ENCODE results near the gene SLA2.
"Not testable (repeated sequence)": the region's sequence is repeated elsewhere in the genome, so short reads cannot be mapped to it uniquely, and the experiment has no call there.

The SLA2 gene

GRCh38 chr20:36608388-36608728 lies 37.6 kb downstream of the SLA2 start:
- DNase-seq (ENCODE audit: low read depth in 4 of 4, low spot score in 1 of 4) = not testable (repeated sequence)

GRCh38 chr20:36607586-36608387 lies 38.2 kb downstream of the SLA2 start:
- DNase-seq (ENCODE audit: low read depth in 4 of 4, low spot score in 1 of 4) = no peak

DNA sequence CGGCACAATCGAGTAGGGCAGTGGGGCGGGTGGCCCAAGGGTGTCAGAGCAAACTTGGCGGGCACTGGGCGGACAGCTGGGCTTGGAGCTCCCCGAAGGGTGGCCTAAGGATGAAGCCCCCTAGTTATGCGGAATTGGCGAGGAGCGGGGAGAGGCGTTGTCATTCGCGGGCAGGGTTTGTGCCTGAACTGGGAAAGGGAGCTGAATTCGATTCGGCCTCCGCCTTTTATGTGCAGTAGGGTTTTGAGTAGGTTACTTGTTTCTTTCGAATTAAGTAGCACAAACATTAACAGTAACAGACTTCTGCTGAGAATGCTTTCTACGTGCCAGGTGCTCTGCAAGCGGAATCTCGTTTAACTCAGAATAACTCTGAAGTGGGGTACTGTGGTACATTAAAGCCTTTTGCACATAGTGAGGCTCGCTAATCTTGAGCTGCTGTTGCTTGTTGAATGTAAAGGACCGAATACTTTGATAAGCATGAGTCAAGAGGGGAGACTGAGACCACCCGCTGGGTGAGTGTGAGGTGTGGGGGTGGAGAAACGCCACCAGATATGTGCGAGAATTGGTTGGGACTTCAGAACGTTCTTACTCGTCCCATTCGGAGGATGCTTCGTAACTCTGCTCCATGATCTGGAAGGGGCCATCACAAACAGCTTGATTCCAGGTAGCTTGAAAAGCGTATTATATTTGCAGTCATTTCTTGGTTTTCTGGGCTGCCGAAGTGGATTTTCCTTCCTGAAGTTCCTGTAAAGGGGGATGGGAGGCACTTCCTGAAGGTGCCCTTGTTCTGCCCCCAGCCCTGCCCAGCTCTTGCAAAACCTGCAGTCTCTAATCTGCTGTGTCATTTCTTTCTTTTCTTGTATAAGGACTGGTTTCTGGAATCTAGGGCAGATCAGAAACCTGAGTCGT lies 39.6 kb downstream of the SLA2 start:
- no peak for DNase-seq (ENCODE audit: low read depth in 4 of 4, low spot score in 1 of 4)

DNA sequence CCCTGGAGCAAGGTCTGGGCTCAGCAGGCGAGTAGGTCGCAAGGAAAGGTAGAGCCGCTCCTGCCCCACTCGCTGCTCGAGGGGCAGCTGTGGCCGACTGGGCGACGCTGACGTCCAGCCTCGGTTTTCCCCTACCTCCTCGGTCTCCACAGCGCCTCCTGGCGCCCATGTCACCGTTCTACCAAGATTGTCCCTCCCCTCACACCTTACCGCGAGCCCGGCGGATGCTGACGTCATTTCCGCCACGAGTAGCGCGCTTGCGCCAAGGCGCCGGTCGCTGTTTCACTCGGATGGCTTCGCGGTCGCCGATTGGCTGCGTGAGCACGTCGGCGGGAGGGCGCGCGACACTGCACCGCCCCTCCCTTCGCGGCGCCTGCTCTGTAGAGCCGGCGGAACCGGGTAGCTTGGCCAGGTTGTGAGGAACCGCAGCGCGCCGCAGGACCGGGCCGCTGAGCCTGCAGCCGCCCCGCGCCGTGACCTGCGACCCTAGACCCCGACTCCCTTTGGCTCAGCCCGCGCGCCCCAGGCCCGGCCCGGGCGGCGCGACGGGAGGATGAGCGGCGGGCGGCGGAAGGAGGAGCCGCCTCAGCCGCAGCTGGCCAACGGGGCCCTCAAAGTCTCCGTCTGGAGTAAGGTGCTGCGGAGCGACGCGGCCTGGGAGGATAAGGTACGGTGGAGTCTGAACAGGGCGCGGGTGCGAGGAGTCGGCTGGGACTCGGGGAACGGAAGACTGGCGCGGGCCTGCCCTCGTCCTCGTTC lies 40.4 kb downstream of the SLA2 start, which contains the start of gene RAB5IF:
Gene RAB5IF (plus strand): TSS at position 381 of the 759 bp plus-strand sequence. CDS start 173 bp downstream, at position 554.
- peak; percentile 98 to 99 (median 98) for DNase-seq (ENCODE audit: low read depth in 4 of 4, low spot score in 1 of 4)

DNA sequence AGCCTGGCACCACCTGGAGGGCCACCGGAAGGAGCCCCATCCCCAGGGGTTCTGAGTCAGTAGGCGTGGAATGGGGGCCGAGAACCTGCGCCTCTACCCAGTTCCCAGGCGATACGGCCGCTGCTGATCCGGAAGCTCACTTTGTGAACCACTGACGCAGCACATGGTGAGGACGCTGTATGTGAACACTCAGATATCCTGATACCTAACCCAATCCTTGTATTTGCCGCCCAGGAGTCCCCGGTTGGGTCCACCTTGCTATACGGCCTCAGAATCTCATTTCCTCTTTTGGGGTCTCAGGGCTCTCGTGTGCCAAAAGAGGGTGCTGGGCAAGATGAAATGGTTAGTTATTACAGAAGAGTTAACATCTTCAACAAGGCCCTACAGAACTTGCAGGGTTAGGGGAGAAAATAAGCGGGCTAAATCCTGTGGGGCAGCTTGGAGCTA lies 41.0 kb downstream of the SLA2 start:
- DNase-seq (ENCODE audit: low read depth in 4 of 4, low spot score in 1 of 4) = peak in 2 of 4 experiments; percentile 10 to 25

DNA sequence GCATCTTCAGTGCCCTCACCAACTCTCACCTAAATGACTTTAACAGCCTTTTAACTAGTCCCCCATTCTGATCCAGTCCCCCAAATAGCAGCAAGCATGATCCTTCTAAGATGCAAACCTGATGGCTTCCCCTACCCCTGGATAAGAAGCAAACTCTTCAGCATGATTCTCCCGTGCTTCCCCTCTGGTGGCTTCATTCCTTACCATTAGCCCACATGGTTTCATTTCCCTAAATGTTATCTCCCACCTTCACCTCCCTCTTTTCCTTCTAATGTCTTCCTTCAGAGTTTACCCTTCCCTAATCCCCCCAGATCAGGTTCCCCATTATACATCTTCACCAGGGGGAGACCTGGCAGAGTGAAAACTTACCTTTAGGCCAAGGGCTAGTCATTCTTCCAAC lies 44.5 kb downstream of the SLA2 start:
- no peak for DNase-seq (ENCODE audit: low read depth in 4 of 4, low spot score in 1 of 4)

DNA sequence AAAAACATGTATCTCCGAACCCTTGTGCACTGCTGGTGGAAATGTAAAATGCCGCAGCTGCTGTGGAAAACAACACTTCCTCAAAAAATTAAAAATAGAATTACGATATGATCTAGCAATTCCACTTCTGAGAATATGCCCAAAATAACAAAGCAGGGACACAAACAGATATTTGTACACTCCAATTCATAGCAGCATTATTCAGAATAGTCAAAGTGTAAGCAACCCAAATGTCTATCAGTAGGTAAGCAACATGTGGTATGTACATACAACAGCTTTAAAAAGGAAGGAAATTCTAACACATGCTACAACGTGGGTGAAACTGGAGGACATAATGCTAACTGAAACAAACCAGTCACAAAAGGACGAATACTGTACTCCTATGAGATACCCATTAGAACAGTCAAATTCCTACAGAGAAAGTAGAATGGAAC lies 46.1 kb downstream of the SLA2 start:
- no peak for DNase-seq (ENCODE audit: low read depth in 4 of 4, low spot score in 1 of 4)

DNA sequence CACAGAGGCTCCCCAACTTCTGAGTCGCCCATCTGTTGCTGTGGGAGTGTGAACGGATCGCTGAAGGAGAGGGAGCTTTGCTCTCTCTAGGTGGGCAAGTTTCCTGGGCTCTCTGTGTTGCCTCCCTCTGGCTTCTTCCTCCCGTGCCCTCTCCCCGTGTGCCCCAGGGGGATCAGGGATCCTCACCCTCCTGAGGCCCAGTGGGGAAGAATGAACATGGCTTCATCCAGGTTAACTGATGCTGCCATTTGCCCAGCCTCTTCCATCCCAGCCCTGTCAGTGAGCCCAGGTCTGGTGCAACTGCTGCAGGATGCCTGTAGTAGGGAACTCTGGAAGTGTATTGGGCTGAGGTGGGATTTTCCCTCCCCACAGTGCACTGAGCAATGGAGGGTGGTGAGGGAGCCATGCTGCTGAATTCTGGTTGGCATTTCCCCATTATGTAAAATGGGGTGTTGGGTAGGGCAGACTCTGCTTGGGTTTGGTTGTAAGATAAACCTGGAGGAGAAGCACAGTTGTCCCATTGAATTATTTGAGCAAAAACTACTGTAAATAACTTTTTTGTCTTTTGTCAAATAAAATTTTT lies 52.6 kb downstream of the SLA2 start:
- DNase-seq (ENCODE audit: low read depth in 4 of 4, low spot score in 1 of 4) = no peak

DNA sequence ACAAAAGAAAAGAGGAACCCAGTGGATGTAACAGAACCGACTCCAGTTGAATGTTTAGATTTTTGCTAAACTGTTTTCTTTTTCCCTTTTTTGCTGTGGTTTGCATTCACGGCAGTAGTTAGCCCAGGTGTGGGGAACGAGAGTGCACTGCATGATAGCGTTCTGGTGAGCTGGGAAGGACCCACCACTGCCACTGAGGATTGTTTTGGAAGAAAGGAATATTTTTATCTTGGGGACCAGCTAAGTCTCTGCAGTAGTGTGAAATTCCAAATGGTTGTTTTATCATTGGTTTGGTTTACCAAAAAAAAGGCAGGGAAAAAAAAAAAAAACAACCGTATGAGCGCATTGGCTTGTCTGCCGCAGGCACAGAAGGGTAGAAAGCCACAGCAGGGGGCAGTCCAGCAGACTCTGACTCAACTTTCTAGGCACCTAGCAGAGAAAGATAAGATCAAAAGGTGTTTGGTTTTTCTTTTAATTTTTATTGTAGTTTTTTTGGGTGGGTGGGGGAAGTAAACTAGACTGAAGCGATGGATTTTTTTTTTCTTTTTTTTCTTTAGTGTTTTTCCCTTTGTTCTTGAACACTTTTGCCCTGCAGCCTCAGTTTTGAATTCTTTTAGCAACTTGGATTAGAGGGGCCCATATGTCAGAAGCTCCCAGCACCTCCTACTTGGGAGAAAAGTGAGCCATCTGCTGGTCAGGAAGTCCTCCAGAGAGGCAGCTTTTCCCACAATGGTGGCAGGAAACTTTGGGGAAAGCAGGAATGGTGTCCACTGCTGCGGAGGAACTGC lies 53.9 kb downstream of the SLA2 start:
- no peak for DNase-seq (ENCODE audit: low read depth in 4 of 4, low spot score in 1 of 4)

DNA sequence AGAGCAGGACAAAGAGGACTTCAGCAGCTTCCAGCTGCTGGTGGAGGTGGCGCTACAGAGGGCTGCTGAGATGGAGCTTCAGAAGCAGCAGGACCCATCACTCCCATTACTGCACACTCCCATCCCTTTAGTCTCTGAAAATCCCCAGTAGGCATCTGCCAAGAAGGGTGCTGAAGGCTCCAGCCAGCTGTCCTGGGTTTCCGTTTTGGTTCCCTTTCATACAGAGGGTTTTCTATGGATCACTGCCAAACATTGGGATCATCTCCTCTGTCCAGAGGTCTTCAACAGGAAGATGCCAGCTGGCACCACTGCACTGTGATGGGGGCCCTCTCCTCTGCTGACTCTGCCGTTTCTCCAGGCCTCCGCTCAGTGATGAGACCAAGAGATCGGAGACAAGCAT lies 54.7 kb downstream of the SLA2 start:
- no peak for DNase-seq (ENCODE audit: low read depth in 4 of 4, low spot score in 1 of 4)

DNA sequence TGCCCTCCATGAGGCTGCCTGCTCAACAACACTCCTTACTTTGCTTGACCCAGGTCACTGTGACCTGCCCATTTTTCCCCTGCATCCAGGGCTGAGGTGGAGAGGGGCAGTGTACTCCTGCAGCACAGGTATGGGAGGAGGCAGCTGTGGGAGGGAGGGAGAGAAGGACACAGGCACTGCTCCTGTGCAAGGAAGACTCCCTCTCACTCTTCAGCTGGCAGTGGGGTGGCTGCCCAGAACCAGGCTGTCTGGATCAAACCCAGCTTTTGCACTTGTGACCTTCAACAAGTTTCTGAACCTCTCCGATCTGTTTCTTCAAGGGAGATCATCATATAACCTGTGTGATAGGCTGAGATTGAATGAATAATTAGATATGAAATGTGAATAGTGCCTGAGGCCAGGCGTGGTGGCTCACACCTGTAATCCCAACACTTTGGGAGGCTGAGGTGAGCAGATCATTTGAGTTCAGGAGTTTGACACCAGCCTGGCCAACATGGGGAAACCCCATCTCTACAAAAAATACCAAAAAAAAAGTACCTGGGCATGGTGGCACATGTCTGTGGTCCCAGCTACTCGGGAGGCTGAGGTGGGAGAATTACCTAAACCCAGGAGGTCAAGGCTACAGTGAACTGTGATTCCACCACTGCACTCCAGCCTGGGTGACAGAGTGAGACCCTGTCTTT lies 58.5 kb downstream of the SLA2 start:
- DNase-seq (ENCODE audit: low read depth in 4 of 4, low spot score in 1 of 4) = no peak

- no peak for DNase-seq (ENCODE audit: low read depth in 4 of 4, low spot score in 1 of 4)
These were observed 60.4 kb downstream of the SLA2 start for GRCh38 chr20:36585410-36586125.

GRCh38 chr20:36584018-36584481 lies 61.9 kb downstream of the SLA2 start:
- DNase-seq (ENCODE audit: low read depth in 4 of 4, low spot score in 1 of 4) = no peak

DNA sequence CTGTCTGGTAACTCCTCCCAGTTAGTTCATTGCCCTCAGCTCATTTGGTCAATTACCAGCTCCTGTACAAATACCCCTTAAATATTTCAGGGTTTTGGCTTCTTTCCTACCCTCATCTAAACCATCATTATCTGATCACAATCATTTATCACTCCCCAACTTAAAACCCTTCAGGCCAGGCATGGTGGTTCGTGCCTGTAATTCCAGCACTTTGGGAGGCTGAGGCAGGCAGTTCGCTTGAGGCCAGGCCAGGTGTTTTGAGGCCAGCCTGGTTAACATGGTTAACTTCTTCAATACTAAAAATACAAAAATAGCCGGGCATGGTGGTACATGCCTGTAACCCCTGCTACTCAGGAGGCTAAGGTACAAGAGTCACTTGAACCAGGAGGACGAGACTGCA lies 63.2 kb downstream of the SLA2 start:
- no peak for DNase-seq (ENCODE audit: low read depth in 4 of 4, low spot score in 1 of 4)

DNA sequence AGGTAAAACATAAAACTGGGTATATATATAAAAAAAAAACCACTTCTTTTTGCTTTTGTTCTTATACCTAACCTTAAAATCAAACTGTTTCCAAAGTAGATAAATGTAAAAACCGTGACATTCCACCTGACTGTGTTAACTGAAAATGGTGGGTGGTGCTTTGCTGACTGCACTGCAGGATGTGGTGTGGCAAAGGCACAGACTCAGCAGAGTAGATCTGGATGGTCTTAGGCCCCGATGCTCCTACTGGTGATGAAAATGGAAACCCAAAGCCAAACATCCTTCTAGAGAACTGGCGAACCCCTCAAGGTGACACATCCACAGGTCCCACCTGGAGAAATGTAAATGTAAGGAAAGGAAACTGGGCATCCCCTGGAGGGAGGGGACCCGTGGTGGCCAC lies 63.7 kb downstream of the SLA2 start:
- no peak for DNase-seq (ENCODE audit: low read depth in 4 of 4, low spot score in 1 of 4)

DNA sequence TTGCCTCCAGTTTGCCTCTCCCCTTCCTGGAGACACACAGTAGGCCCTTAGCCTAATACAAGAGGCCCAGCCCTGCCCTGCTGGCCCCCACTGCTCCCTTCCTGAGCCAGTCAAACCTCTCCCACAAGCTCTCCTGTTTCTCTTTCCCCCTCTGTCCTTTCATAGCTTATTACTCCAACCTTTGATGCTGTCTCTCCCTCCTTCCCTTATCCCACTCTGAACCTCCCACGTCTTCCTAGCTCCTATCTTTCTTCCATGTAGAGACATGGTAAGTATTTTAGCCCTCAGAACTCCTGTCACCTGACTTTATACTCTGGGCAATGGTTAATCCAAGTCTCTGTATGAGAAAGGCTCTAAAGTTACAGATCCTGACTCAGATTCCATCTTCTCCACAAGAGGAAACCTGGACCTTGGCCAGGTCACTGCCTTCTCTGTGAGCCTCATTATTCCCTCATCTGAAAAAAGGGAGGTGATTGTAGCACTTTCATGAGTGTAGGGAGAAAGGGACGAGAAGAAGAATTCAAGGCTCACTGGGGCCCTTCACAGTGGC lies 65.9 kb downstream of the SLA2 start:
- no peak for DNase-seq (ENCODE audit: low read depth in 4 of 4, low spot score in 1 of 4)

- no peak for DNase-seq (ENCODE audit: low read depth in 4 of 4, low spot score in 1 of 4)
These were observed 67.5 kb downstream of the SLA2 start for GRCh38 chr20:36578356-36579041.

DNA sequence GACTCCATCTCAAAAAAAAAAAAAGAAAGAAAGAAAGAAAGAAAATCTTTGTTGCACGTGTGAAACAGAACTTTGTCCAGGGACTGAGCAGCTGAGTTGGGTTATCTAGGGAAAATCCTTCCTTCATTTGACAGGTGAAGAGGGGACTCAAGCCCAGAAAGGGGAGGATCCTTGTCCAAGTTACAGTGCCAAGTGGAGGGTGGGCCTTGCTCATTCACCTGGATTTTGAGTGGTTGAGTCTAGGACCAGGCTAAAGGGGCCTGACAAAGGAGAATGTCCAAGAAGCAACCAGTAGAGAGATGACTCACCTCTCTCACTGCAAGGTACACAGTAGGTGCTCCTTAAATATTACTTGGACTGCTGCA lies 69.9 kb downstream of the SLA2 start:
- no peak for DNase-seq (ENCODE audit: low read depth in 4 of 4, low spot score in 1 of 4)
